PC-3 (cell line): ENCODE measurements around the gene DPH5.

Experiments used
- EZH2 ChIP-seq: fragments of 300-600 bp; sonication (generic); IDR thresholded peaks from one replicate; pipeline ENCODE4 v1.6.1; 2017; ENCODE audit warnings: antibody characterized with exemption, mild to moderate bottlenecking, low read length; ENCODE audit not compliant: unreplicated experiment
- TF ChIP-seq, protein P1 (sequence below): fragments of 300-600 bp; sonication (generic); conservative IDR thresholded peaks from 2 replicates; pipeline ENCODE4 v1.5.1; 2017; ENCODE audit warnings: antibody characterized with exemption, low read depth, mild to moderate bottlenecking, low read length

DNA sequence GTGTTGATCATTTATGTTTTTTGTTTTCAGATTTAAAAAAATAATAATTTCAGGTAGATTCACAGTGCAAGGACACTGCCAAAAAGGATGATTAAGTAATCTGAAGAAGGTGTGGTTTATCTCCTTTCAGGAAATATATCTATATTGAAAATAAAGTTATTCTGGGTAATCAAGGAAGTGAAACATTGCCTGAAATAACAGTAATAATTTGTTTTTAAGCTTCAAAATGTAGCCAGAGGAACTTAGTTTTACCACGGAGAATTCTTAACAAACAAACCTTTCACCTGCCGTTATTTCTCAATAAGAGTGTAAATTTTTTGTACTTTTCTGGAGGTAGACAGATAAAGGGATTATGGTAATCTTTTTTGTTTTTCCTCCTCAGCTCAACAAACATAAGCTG is 2.9 kb upstream of the DPH5 start:
- TF ChIP-seq, protein P1, sequence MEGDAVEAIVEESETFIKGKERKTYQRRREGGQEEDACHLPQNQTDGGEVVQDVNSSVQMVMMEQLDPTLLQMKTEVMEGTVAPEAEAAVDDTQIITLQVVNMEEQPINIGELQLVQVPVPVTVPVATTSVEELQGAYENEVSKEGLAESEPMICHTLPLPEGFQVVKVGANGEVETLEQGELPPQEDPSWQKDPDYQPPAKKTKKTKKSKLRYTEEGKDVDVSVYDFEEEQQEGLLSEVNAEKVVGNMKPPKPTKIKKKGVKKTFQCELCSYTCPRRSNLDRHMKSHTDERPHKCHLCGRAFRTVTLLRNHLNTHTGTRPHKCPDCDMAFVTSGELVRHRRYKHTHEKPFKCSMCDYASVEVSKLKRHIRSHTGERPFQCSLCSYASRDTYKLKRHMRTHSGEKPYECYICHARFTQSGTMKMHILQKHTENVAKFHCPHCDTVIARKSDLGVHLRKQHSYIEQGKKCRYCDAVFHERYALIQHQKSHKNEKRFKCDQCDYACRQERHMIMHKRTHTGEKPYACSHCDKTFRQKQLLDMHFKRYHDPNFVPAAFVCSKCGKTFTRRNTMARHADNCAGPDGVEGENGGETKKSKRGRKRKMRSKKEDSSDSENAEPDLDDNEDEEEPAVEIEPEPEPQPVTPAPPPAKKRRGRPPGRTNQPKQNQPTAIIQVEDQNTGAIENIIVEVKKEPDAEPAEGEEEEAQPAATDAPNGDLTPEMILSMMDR = no peak
- no peak for TF ChIP-seq EZH2
